Ishikawa (cell line): Measurements from ENCODE around the gene TMCC1.

Experiments
- CEBPB ChIP-seq: IDR thresholded peaks from 2 replicates; pipeline ENCODE4 v1.6.1; 2012
- EP300 ChIP-seq: IDR thresholded peaks from 2 replicates; pipeline ENCODE4 v1.6.1; 2012; ENCODE audit warnings: borderline replicate concordance
- FOXM1 ChIP-seq: IDR thresholded peaks from 2 replicates; pipeline ENCODE4 v1.6.1; 2012; ENCODE audit warnings: low read depth, borderline replicate concordance

DNA sequence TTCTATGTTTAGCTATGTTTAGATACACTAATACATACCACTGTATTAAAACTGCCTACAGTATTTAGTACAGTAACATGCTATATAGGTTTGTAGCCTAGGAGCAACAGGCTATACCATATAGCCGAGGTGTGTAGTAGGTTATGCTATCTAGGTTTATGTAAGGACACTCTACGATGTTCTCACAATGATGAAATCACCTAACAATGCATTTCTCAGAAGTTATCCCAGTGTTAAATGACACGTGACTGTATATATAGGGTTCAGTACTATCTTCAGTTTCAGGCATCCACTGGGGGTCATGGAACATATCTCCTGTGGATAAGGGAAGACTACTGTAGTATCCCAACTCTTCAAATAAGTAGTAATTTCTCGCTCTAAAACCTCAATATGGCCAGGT is 97.4 kb downstream of the TMCC1 start:
- TF ChIP-seq EP300 = no peak
- no peak for TF ChIP-seq FOXM1
- no peak for TF ChIP-seq CEBPB
